ENCODE results near the gene HSD3B2.

HSD3B2 gene

GRCh38 chr1:119404736-119405135 is 10.2 kb upstream of the HSD3B2 start:
- no peak for DNase-seq

- DNase-seq = peak; percentile 71
Observed at GRCh38 chr1:119409731-119410130, 5.2 kb upstream of the HSD3B2 start.

- DNase-seq = no peak
Observed at GRCh38 chr1:119410961-119411360, 4.0 kb upstream of the HSD3B2 start.

GRCh38 chr1:119416006-119416640 is 1.2 kb downstream of the HSD3B2 start:
- no peak for DNase-seq

DNA sequence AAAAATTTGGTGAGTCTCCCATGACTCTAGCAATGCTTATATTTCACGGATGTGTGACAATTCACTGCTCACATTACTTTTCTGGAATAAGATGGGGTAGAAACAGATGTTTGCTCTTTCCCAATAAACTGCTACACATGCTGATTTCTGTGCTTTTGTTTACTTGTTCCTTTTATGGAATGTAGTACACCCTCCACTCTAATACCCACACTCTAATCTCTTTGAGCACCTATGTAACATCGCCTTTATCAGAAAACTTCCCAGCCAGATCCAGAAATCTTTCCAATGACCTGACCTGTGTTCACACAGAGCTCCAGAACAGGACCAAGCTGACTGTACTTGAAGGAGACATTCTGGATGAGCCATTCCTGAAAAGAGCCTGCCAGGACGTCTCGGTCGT is 4.2 kb downstream of the HSD3B2 start:
- DNase-seq = no peak

- DNase-seq = no peak
Observed at GRCh38 chr1:119420638-119421037, 5.7 kb downstream of the HSD3B2 start.

DNA sequence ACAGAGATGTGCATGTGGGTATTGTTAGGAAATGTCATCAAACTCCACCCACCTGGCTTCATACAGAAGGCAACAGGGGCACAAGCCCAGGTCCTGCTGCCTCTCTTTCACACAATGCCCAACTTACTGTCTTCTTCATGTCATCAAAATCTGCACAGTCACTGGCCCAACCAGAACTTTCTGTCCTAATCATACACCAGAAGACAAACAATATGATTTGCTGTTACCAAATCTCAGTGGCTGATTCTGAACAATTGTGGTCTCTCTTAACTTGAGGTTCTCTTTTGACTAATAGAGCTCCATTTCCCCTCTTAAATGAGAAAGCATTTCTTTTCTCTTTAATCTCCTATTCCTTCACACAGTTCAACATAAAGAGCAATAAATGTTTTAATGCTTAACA is 7.7 kb downstream of the HSD3B2 start:
- DNase-seq = no peak

- no peak for DNase-seq
Observed at GRCh38 chr1:119428991-119429390, 14.0 kb downstream of the HSD3B2 start.

GRCh38 chr1:119429687-119430086 is 14.7 kb downstream of the HSD3B2 start:
- DNase-seq = no peak

DNA sequence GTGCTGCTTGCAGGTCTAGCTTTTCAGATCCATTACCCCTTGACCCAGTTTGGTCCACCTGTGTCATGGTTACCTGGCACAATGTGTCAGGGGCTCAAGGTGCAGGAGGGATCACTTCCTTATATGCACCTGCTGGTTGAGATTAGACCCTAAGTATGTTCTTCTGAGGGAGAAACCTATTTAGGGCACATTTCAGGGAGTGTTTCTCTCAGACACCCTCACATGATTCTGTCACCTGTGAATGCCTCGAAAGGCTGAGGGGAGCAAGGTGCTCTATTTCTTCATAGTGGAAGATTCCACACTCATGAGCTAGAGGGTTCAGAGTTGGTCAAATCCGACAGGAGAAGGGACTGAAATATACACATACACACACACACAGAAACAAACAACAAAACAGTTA is 15.5 kb downstream of the HSD3B2 start:
- no peak for DNase-seq

GRCh38 chr1:119431836-119432235 is 16.9 kb downstream of the HSD3B2 start:
- no peak for DNase-seq

DNA sequence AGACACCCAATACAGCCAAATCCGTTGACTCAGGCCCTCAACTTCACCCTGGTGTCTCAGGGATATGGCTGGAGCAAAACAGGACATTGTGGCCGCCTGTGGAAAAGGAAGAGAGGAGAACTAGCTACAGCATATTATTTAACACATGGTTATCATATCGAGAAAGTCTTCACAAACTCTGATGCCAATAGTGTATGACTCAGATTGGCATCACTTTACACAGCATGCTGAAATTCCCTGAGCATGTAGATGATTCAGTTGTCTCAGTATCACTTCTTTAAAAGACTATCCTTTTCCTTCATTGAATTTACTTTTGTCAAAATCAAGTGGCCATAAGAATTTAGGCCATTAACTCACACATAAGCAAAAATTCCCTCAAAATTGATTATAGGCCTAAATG is 20.1 kb downstream of the HSD3B2 start:
- no peak for DNase-seq

DNA sequence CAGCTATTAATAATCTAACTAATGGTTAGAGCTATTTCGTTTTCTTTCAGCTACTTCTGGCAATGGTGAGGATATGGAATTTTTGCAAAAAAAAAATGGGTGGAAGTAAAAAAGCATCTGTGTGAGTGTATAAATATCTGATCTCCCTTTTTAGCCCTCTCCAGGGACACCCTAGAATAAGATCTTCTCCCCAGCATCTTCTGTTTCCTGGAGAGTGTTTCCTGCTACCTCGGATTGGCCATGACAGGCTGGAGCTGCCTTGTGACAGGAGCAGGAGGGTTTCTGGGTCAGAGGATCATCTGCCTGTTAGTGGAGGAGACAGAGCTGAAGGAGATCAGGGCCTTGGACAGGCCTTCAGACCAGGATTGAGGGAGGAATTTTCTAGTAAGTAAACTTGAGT is 23.8 kb downstream of the HSD3B2 start:
- DNase-seq = no peak

GRCh38 chr1:119440721-119441307 is 25.9 kb downstream of the HSD3B2 start:
- no peak for DNase-seq

GRCh38 chr1:119442756-119443155 is 27.8 kb downstream of the HSD3B2 start:
- no peak for DNase-seq

DNA sequence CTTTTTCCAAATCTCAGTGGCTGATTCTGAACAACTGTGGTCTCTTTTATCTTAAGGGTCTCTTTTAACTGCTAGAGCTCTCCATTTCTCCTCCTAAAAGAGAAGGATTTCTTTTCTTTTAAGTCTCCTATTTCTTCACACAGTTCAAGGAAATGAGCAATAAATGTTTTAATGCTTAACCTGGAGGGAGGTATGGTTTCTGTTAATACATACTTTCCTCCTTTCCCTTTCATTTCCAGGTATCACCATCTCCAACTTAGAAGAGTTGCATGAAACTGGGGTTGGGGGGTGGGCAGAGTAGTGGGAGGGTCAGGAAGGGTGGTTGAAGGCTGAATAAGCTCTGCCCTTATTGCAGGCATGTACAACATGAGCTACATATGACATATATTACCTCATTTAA is 31.4 kb downstream of the HSD3B2 start:
- no peak for DNase-seq

DNA sequence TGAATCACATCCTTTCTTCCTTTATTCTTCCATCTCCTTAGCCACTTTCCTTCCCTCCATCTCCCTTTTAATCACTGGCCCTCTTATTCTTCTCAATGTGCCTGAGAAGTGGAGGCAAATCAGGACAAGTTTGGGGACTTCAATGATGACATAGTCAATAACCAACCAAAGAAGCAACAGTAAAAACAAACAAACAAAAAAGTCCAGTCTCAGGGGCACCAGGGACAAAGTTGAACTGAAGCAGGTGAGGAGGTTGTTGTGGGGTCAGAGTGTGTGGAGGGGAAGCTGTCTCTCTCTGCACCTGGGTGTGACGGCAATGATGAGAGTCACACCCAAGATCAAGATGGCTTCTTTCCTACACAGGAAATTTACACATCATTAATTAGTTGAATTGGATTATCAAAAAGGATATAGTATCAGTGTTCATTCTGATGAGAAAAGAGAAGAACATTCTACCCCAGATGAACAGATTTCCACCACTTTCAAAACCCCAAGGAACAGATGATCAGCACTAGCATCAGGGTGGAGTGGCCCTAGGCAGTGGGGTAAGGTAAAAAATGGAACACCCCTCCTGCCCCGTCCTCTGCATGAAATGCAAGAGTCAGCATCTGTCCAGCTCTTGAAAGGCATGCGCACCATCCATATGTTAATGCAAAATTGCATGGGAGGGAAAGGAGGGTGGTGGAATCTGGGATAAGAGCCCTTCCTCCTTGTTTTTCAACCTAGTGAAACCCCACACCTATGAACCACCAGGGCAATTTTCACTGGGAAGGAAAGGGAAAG is 32.6 kb downstream of the HSD3B2 start:
- no peak for DNase-seq

DNA sequence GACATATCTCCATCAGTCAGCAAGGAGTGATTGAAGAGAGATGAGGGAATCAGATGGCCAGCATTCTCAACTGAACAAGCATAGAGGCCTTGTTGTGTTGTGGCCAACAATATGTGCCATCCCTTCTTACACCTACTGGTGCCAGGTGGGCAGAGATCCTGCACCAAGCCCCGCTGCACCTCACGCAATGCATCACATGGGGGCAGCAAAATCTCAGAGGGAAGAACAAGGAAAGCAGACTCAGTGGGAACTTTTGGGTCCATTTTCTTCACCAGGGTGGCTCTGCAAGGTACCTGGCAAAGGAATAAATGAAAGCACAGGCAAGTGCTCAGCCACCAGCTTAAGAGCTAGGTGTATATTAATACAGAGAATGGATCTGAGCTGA is 33.2 kb downstream of the HSD3B2 start:
- no peak for DNase-seq

DNA sequence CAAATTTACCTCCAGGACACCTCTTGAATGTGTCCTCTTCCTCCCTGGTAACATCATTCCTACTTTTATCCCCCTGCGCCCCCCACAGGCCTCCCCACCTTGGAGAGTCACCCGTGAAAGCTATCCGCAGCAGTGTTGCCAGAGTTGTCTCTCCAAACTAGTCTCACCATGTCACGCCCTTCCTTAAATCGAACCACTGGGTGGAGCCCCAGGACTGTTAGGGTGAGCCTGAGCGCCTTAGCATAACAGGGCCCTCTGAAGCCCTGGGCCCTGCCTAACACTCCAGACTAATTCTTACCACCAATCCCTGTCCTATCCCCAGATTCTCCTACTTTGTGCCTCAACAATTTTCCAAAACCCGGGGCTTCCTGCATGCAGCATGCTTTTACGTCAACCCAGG is 35.0 kb downstream of the HSD3B2 start:
- DNase-seq = no peak

GRCh38 chr1:119451158-119451557 is 36.2 kb downstream of the HSD3B2 start:
- no peak for DNase-seq

GRCh38 chr1:119452091-119452490 is 37.1 kb downstream of the HSD3B2 start:
- no peak for DNase-seq

DNA sequence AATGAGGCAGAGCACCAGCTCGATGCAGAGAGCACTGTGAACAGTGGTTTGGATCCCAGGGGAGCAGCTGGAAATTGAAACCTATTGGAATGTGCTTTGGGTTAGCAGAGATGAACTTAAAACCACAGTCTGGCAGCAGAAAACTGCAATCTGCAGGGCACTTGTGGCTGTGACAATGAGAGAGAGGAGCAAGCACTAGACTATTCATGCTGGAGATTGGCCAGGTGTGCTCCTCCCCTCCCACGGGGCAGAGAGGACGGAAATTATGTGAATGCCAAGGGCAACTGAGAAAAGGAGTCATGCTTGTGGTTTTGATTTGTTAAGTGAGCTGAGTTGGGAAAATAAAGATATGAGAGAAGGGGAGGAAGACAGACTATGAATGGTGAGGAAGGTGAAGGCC is 38.1 kb downstream of the HSD3B2 start:
- DNase-seq = peak; percentile 81

DNA sequence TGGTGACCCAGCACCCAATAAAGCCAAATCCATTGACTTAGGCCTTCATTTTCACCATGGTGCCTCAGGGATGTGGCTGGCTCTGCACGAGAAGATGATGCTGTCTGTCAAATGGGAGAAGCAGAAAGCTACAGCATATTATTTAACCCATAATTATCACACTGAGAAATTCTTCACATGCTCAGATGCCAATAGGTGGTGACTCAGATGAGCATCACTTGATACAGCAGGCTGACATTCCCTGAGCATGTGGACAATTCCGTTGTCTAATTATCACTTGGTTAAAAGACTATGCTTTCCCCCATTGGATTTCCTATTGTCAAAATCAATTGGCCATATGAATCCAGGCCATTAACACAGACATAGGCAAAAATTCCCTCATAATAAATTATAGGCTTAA is 48.0 kb downstream of the HSD3B2 start:
- no peak for DNase-seq

GRCh38 chr1:119463569-119463968 is 48.6 kb downstream of the HSD3B2 start:
- DNase-seq = no peak

GRCh38 chr1:119466445-119466844 is 51.5 kb downstream of the HSD3B2 start:
- no peak for DNase-seq
